IMR-90 (cell line): ENCODE measurements around the gene KRT80. TPM values are rescaled to one million over a fixed set of nuclear protein-coding genes. Genes with fewer than 3 reads are reported as not detected.

Source experiments
- ATAC-seq: fragments of 200-7000 bp; cut with Tn5 transposase; 2 replicates; pipeline ENCODE4 v1.9.1; 2020; ENCODE audit warnings: low read depth, mild to moderate bottlenecking, moderate library complexity
- BruUV-seq: library from RNA; stranded (reverse); fragments of 400-500 nt; replicated peaks from 2 replicates; lab custom pipeline; 2021; lab: Mats Ljungman, UMichigan
- CTCF ChIA-PET: fragments of 300-600 bp; formaldehyde crosslinking; extraction: SDS; loops from one replicate; lab custom pipeline; 2021; ENCODE audit warnings: antibody characterized with exemption; lab: Yijun Ruan, JAX
- POLR2A ChIA-PET: fragments of 300-600 bp; sonication (Branson Sonifier 250); formaldehyde crosslinking; loops from one replicate; lab custom pipeline; 2022; ENCODE audit warnings: antibody characterized with exemption; ENCODE audit not compliant: unreplicated experiment; lab: Charles Lee
- DNase-seq: peaks from one replicate; pipeline ENCODE4 v3.0.0; 2013
- H2AFZ ChIP-seq: replicated peaks from 2 replicates; pipeline ENCODE3; 2013; ENCODE audit warnings: low read length, mild to moderate bottlenecking; ENCODE audit not compliant: poor library complexity
- H2AK5ac ChIP-seq: 2 replicates; pipeline ENCODE4 v1.6.1; 2013; ENCODE audit warnings: low read depth, low read length, inconsistent platforms
- H2AK9ac ChIP-seq: replicated peaks from 2 replicates; pipeline ENCODE3; 2013; ENCODE audit warnings: mild to moderate bottlenecking, low read depth, low read length, moderate library complexity; ENCODE audit not compliant: poor library complexity
- H2BK120ac ChIP-seq: 2 replicates; pipeline ENCODE4 v1.6.1; 2013; ENCODE audit warnings: low read depth, low read length, inconsistent platforms
- H2BK15ac ChIP-seq: 3 replicates; pipeline ENCODE4 v1.6.1; 2013; ENCODE audit warnings: low read depth, low read length, inconsistent platforms
- H2BK20ac ChIP-seq: 2 replicates; pipeline ENCODE4 v1.6.1; 2013; ENCODE audit warnings: low read depth, mild to moderate bottlenecking, inconsistent platforms, low read length, moderate library complexity
- H2BK5ac ChIP-seq: 2 replicates; pipeline ENCODE4 v1.6.1; 2013; ENCODE audit warnings: mild to moderate bottlenecking, low read depth, low read length, inconsistent platforms; ENCODE audit not compliant: poor library complexity, severe bottlenecking
- H3K14ac ChIP-seq: replicated peaks from 2 replicates; pipeline ENCODE4 v1.6.1; 2013; ENCODE audit warnings: low read depth, low read length, inconsistent platforms
- H3K18ac ChIP-seq: 2 replicates; pipeline ENCODE4 v1.6.1; 2013; ENCODE audit warnings: low read depth, low read length, control low read depth
- H3K23ac ChIP-seq: 2 replicates; pipeline ENCODE4 v1.6.1; 2013; ENCODE audit warnings: low read depth, low read length, inconsistent platforms
- H3K27ac ChIP-seq: 2 replicates; pipeline ENCODE4 v1.5.1; 2013; ENCODE audit warnings: mild to moderate bottlenecking, control low read depth, low read length; ENCODE audit not compliant: insufficient read depth
- H3K27me3 ChIP-seq: 2 replicates; pipeline ENCODE4 v1.6.1; 2013; ENCODE audit warnings: low read length; ENCODE audit not compliant: control insufficient read depth, insufficient read depth
- H3K36me3 ChIP-seq: 2 replicates; pipeline ENCODE4 v1.6.1; 2013; ENCODE audit warnings: low read length, mixed read lengths; ENCODE audit not compliant: control insufficient read depth, insufficient read depth
- H3K4ac ChIP-seq: 2 replicates; pipeline ENCODE4 v1.6.1; 2013; ENCODE audit warnings: low read depth, low read length, inconsistent platforms
- H3K4me1 ChIP-seq: 2 replicates; pipeline ENCODE4 v1.6.1; 2013; ENCODE audit warnings: low read length, mixed read lengths; ENCODE audit not compliant: control insufficient read depth, insufficient read depth
- H3K4me2 ChIP-seq: 2 replicates; pipeline ENCODE4 v1.6.1; 2013; ENCODE audit warnings: low read depth, mild to moderate bottlenecking, control low read depth, low read length, moderate library complexity
- H3K4me3 ChIP-seq: 2 replicates; pipeline ENCODE4 v1.5.1; 2013; ENCODE audit warnings: low read depth, mild to moderate bottlenecking, control low read depth, low read length, moderate library complexity; ENCODE audit not compliant: insufficient read depth
- H3K56ac ChIP-seq: 2 replicates; pipeline ENCODE4 v1.6.1; 2013; ENCODE audit warnings: low read length, inconsistent platforms; ENCODE audit not compliant: insufficient read depth; ENCODE audit errors: extremely low read depth
- H3K79me1 ChIP-seq, 2 experiments: 2 replicates each; pipeline ENCODE4 v1.6.1; 2013; ENCODE audit warnings: low read length in 2 of 2, inconsistent platforms in 1 of 2, low read depth in 1 of 2
- H3K9ac ChIP-seq: 2 replicates; pipeline ENCODE4 v1.6.1; 2013; ENCODE audit warnings: low read depth, low read length, control low read depth
- H3K9me1 ChIP-seq: 2 replicates; pipeline ENCODE4 v1.6.1; 2013; ENCODE audit warnings: low read length, inconsistent platforms; ENCODE audit not compliant: insufficient read depth
- H3K9me3 ChIP-seq: 2 replicates; pipeline ENCODE4 v1.6.1; 2013; ENCODE audit warnings: low read length; ENCODE audit not compliant: control insufficient read depth, insufficient read depth
- H4K20me1 ChIP-seq: 2 replicates; pipeline ENCODE4 v1.6.1; 2013; ENCODE audit warnings: low read length, inconsistent platforms; ENCODE audit not compliant: insufficient read depth
- H4K5ac ChIP-seq: 2 replicates; pipeline ENCODE4 v1.6.1; 2013; ENCODE audit warnings: mild to moderate bottlenecking, low read depth, low read length, control low read depth
- H4K8ac ChIP-seq, 2 experiments: 2 replicates each; pipeline ENCODE4 v1.6.1; 2013; ENCODE audit warnings: low read depth in 2 of 2, low read length in 2 of 2, control low read depth in 1 of 2, inconsistent platforms in 1 of 2
- H4K91ac ChIP-seq: 2 replicates; pipeline ENCODE4 v1.6.1; 2013; ENCODE audit warnings: low read depth, low read length, inconsistent platforms; ENCODE audit not compliant: insufficient read depth
- BHLHE40 ChIP-seq: fragments of 150-350 bp; IDR thresholded peaks from 2 replicates; pipeline ENCODE4 v1.6.1; 2016; ENCODE audit warnings: mild to moderate bottlenecking, low read depth, low read length
- CEBPB ChIP-seq: IDR thresholded peaks from 2 replicates; pipeline ENCODE4 v1.6.1; 2012; ENCODE audit warnings: low read depth, low read length, improper control_type of control experiment
- MAFK ChIP-seq: IDR thresholded peaks from 2 replicates; pipeline ENCODE4 v1.6.1; 2012; ENCODE audit warnings: low read depth, low read length, improper control_type of control experiment
- RCOR1 ChIP-seq: IDR thresholded peaks from 2 replicates; pipeline ENCODE4 v1.6.1; 2012; ENCODE audit warnings: mild to moderate bottlenecking, low read length, improper control_type of control experiment; ENCODE audit not compliant: insufficient replicate concordance
- WGBS, 2 experiments: methylation state at CpG; one replicate each; pipeline versions ENCODE4 v1.1.5 to v1.1.7; 2013; ENCODE audit warnings: missing lambda C conversion rate in 2 of 2; ENCODE audit not compliant: insufficient read length in 1 of 2; ENCODE audit errors: extremely low coverage in 2 of 2; 5-methylcytosine and 5-hydroxymethylcytosine counted together
- dilution Hi-C: fragments of 300-500 bp; cut with HindIII; formaldehyde crosslinking; loops from one replicate; pipeline ENCODE4 v1.14.3; 2018; ENCODE audit warnings: low sequenced_read_pairs; ENCODE audit not compliant: unreplicated experiment
- in situ Hi-C: fragments of 300-500 bp; cut with MboI; formaldehyde crosslinking; loops from 3 replicates; pipeline ENCODE4 v1.14.3; 2019; ENCODE audit warnings: low sequenced_read_pairs, inconsistent platforms, mixed read lengths
- intact Hi-C: fragments of 100-400 bp; cut with micrococcal nuclease; formaldehyde crosslinking; loops from 2 replicates; pipeline ENCODE4 v1.10.0; 2022
- polyA plus RNA-seq, 3 experiments: library from polyadenylated mRNA; depleted of rRNA; stranded (reverse); fragments of >200 nt; gene quantifications; 2 replicates each; pipeline ENCODE4 v1.2.3, GENCODE V29; 2012; ENCODE audit warnings: low replicate concordance in 1 of 3
- total RNA-seq: library from RNA; depleted of rRNA; stranded (reverse); fragments of >200 nt; gene quantifications from 2 replicates; pipeline ENCODE4 v1.2.3, GENCODE V29; 2012
- TF ChIP-seq, protein P1 (sequence below): fragments of 150-350 bp; IDR thresholded peaks from 2 replicates; pipeline ENCODE4 v1.6.1; 2017; ENCODE audit warnings: mild to moderate bottlenecking, antibody characterized with exemption, low read length, low read depth

KRT80 gene
- total and polyA plus RNA-seq, 2 of the 4 experiments (the other 2 are of a cell fraction): 0.54 to 3.4 TPM

DNA sequence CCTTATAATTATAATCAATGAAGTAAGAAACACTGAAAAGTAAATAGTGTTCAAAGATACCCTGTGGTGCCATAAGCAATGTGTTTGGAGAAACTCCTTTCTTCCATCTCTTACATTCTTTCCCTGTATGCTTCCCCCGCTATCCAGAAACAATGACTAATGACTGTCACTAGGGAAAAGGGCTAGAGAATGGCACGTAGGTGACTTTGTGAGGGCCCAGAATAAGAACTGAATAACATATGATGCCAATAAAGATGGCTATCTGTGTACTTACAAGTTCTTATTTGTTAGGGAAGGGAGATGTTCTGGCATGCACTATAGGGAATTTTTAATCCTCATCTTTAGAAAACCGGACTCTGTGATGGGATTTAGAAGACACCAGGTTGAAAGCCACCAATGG, 36.6 kb upstream of the KRT80 start:
- dilution Hi-C loops: no loop called here
- in situ Hi-C loops: no loop called here
- no peak overlapping the region for H4K5ac ChIP-seq

More for the DNA sequence above, 36.6 kb upstream of the KRT80 start:
- peak overlapping the region; percentile 94; the same call in 1 of the 2 replicates for H2AK5ac ChIP-seq
- H4K8ac ChIP-seq: peak overlapping the region in 1 of 2 experiments; percentile 44; a peak in 2 of 4 replicates
- peaks cover 0 to 17% of the 10 kb centered on the region in 2 experiments; a peak in 2 of 4 replicates for H3K79me1 ChIP-seq
- H2BK5ac ChIP-seq: peak overlapping the region; percentile 41
- H3K27me3 ChIP-seq: no peaks in the 10 kb centered on the region
- no peak overlapping the region for H3K9ac ChIP-seq
- peaks cover 24% of the 10 kb centered on the region for H3K4me1 ChIP-seq
- H3K14ac ChIP-seq: peak overlapping the region; percentile 81
- peaks cover 2% of the 10 kb centered on the region for H3K9me3 ChIP-seq
- H4K91ac ChIP-seq: peak overlapping the region; percentile 98
- WGBS, 2 experiments: 100% methylated on average over 1 of the region's 3 CpGs; no CpG with 5 or more reads in 1 of the 2 experiments
- H3K27ac ChIP-seq: no peak overlapping the region
- no TSS peak for BruUV-seq
- no peaks in the 10 kb centered on the region for H4K20me1 ChIP-seq
- intact Hi-C loops: no loop called here
- H3K23ac ChIP-seq: no peak overlapping the region
- no peak overlapping the region for H3K4me3 ChIP-seq
- H3K4me2 ChIP-seq: no peak overlapping the region
- H3K56ac ChIP-seq: no peak overlapping the region
- peaks cover 30% of the 10 kb centered on the region for H3K9me1 ChIP-seq
- H2BK120ac ChIP-seq: peak overlapping the region; percentile 100
- H3K18ac ChIP-seq: peak overlapping the region; percentile 28; the same call in 1 of the 2 replicates
- POLR2A ChIA-PET: no interaction called here
- H2BK20ac ChIP-seq: peak overlapping the region; percentile 100
- no peak overlapping the region for H2AK9ac ChIP-seq
- CTCF ChIA-PET: no interaction called here
- H2BK15ac ChIP-seq: peak overlapping the region; percentile 89
- TF ChIP-seq, protein P1, sequence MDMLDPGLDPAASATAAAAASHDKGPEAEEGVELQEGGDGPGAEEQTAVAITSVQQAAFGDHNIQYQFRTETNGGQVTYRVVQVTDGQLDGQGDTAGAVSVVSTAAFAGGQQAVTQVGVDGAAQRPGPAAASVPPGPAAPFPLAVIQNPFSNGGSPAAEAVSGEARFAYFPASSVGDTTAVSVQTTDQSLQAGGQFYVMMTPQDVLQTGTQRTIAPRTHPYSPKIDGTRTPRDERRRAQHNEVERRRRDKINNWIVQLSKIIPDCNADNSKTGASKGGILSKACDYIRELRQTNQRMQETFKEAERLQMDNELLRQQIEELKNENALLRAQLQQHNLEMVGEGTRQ: no peak
- no peak for TF ChIP-seq BHLHE40
- TF ChIP-seq MAFK: no peak
- TF ChIP-seq RCOR1: no peak
- TF ChIP-seq CEBPB: no peak
- no peaks in the 10 kb centered on the region for H3K36me3 ChIP-seq
- H3K4ac ChIP-seq: peak overlapping the region; percentile 99
- ATAC-seq (no peak), DNase-seq (no peak)
- H2AFZ ChIP-seq: no peak overlapping the region
